Mesendoderm (in vitro differentiated cells): ENCODE measurements around the gene VPS37C.

ENCODE experiments used
- DNase-seq: peaks from one replicate; pipeline ENCODE4 v3.0.0; 2013
- H2AK5ac ChIP-seq: 2 replicates; pipeline ENCODE4 v1.6.1; 2013; ENCODE audit warnings: low read length, inconsistent platforms
- H2BK120ac ChIP-seq: 2 replicates; pipeline ENCODE4 v1.6.1; 2013; ENCODE audit warnings: low read depth, mild to moderate bottlenecking, low read length, moderate library complexity, mixed read lengths
- H2BK15ac ChIP-seq: replicated peaks from 2 replicates; pipeline ENCODE4 v1.6.1; 2013; ENCODE audit warnings: low read depth, mild to moderate bottlenecking, moderate library complexity
- H2BK5ac ChIP-seq: 2 replicates; pipeline ENCODE4 v1.6.1; 2013; ENCODE audit warnings: low read length, inconsistent platforms
- H3K18ac ChIP-seq: 2 replicates; pipeline ENCODE4 v1.6.1; 2013; ENCODE audit warnings: mild to moderate bottlenecking, low read length, mixed read lengths
- H3K23ac ChIP-seq: one replicate; pipeline ENCODE4 v1.6.1; 2013; ENCODE audit warnings: low read length
- H3K27ac ChIP-seq: 2 replicates; pipeline ENCODE4 v1.5.1; 2013; ENCODE audit warnings: low read depth, mild to moderate bottlenecking, inconsistent platforms, low read length, moderate library complexity
- H3K27me3 ChIP-seq: 2 replicates; pipeline ENCODE4 v1.6.1; 2013; ENCODE audit warnings: low read length, control low read depth, mild to moderate bottlenecking, inconsistent platforms; ENCODE audit not compliant: insufficient read depth, poor library complexity
- H3K36me3 ChIP-seq: 2 replicates; pipeline ENCODE4 v1.6.1; 2013; ENCODE audit warnings: low read length, inconsistent platforms; ENCODE audit not compliant: control insufficient read depth, insufficient read depth
- H3K4ac ChIP-seq: one replicate; pipeline ENCODE4 v1.6.1; 2013; ENCODE audit warnings: low read depth, mild to moderate bottlenecking, low read length, moderate library complexity
- H3K4me1 ChIP-seq: 2 replicates; pipeline ENCODE4 v1.6.1; 2013; ENCODE audit warnings: low read depth, low read length, inconsistent platforms; ENCODE audit not compliant: control insufficient read depth
- H3K4me2 ChIP-seq: 2 replicates; pipeline ENCODE4 v1.6.1; 2013; ENCODE audit warnings: low read length
- H3K4me3 ChIP-seq: 2 replicates; pipeline ENCODE4 v1.5.1; 2013; ENCODE audit warnings: mild to moderate bottlenecking, low read length
- H3K56ac ChIP-seq: one replicate; pipeline ENCODE4 v1.6.1; 2013; ENCODE audit warnings: low read length
- H3K79me1 ChIP-seq: 2 replicates; pipeline ENCODE4 v1.6.1; 2013; ENCODE audit warnings: low read length, inconsistent platforms
- H3K79me2 ChIP-seq: 2 replicates; pipeline ENCODE4 v1.6.1; 2013; ENCODE audit warnings: mild to moderate bottlenecking, low read length; ENCODE audit not compliant: control insufficient read depth, insufficient read depth
- H3K9ac ChIP-seq: 2 replicates; pipeline ENCODE4 v1.6.1; 2013; ENCODE audit warnings: low read length, inconsistent platforms
- H4K5ac ChIP-seq: one replicate; pipeline ENCODE4 v1.6.1; 2013; ENCODE audit warnings: low read length
- H4K8ac ChIP-seq: one replicate; pipeline ENCODE4 v1.6.1; 2013; ENCODE audit warnings: low read depth, mild to moderate bottlenecking, control low read depth, low read length, moderate library complexity
- WGBS: extraction: QIAGEN DNeasy Blood & Tissue Kit; methylation state at CpG from one replicate; pipeline ENCODE4 v1.1.7; 2013; ENCODE audit warnings: low lambda C conversion rate, missing lambda C conversion rate; ENCODE audit not compliant: insufficient coverage; ENCODE audit errors: extremely low coverage; 5-methylcytosine and 5-hydroxymethylcytosine counted together

VPS37C gene

GRCh38 chr11:61142424-61142823, 18.8 kb downstream of the VPS37C start:
- Histone ChIP-seq H3K4me1 (no peaks in the 10 kb centered on the region), H3K79me1 (peaks cover 21% of the 10 kb centered on the region), H4K5ac (no peak overlapping the region), H3K18ac (no peak overlapping the region), H2BK5ac (no peak overlapping the region), H2BK120ac (no peak overlapping the region), H3K4me3 (no peak overlapping the region), H2BK15ac (no peak overlapping the region), H3K36me3 (peaks cover 2% of the 10 kb centered on the region), H3K79me2 (peaks cover 6% of the 10 kb centered on the region), H3K4ac (no peak overlapping the region), H3K9ac (no peak overlapping the region), H3K56ac (no peak overlapping the region), H3K27ac (no peak overlapping the region), H3K27me3 (no peaks in the 10 kb centered on the region), H3K23ac (no peak overlapping the region), H4K8ac (no peak overlapping the region), H2AK5ac (no peak overlapping the region), H3K4me2 (no peak overlapping the region)
- no CpG with 5 or more reads among the region's 1 CpG for WGBS
- no peak for DNase-seq

- no peaks in the 10 kb centered on the region for H3K4me1 ChIP-seq
- H4K8ac ChIP-seq: no peak overlapping the region
- H3K27me3 ChIP-seq: no peaks in the 10 kb centered on the region
- peaks cover 6% of the 10 kb centered on the region for H3K79me2 ChIP-seq
- H3K23ac ChIP-seq: no peak overlapping the region
- no peak overlapping the region for H3K9ac ChIP-seq
- H3K27ac ChIP-seq: no peak overlapping the region
- H3K4me2 ChIP-seq: no peak overlapping the region
- WGBS: no CpG with 5 or more reads among the region's 10 CpGs
- no peak overlapping the region for H2BK5ac ChIP-seq
- H3K4ac ChIP-seq: no peak overlapping the region
- H4K5ac ChIP-seq: no peak overlapping the region
- no peak overlapping the region for H2BK120ac ChIP-seq
- H2AK5ac ChIP-seq: no peak overlapping the region
- peaks cover 20% of the 10 kb centered on the region for H3K79me1 ChIP-seq
- H3K18ac ChIP-seq: no peak overlapping the region
- DNase-seq: no peak
- no peak overlapping the region for H3K56ac ChIP-seq
- H3K36me3 ChIP-seq: peaks cover 2% of the 10 kb centered on the region
- no peak overlapping the region for H3K4me3 ChIP-seq
- no peak overlapping the region for H2BK15ac ChIP-seq
Measured at GRCh38 chr11:61141601-61142028, 19.6 kb downstream of the VPS37C start.

- Histone ChIP-seq H3K79me2 (peaks cover 4% of the 10 kb centered on the region), H4K5ac (no peak overlapping the region), H3K9ac (no peak overlapping the region), H3K36me3 (peaks cover 2% of the 10 kb centered on the region), H3K4me1 (no peaks in the 10 kb centered on the region), H3K4ac (no peak overlapping the region), H3K56ac (no peak overlapping the region), H2BK5ac (no peak overlapping the region), H2BK120ac (no peak overlapping the region), H3K4me3 (no peak overlapping the region), H3K4me2 (no peak overlapping the region), H2BK15ac (no peak overlapping the region), H3K79me1 (peaks cover 16% of the 10 kb centered on the region), H3K27me3 (no peaks in the 10 kb centered on the region), H4K8ac (no peak overlapping the region), H3K27ac (no peak overlapping the region), H3K23ac (no peak overlapping the region), H2AK5ac (no peak overlapping the region), H3K18ac (no peak overlapping the region)
- no CpG with 5 or more reads among the region's 4 CpGs for WGBS
- DNase-seq: no peak
Measured at GRCh38 chr11:61140416-61140815, 20.8 kb downstream of the VPS37C start.

- Histone ChIP-seq H2BK15ac (no peak overlapping the region), H2AK5ac (no peak overlapping the region), H3K4me2 (no peak overlapping the region), H3K27me3 (no peaks in the 10 kb centered on the region), H3K79me1 (peaks cover 8% of the 10 kb centered on the region), H3K27ac (no peak overlapping the region), H3K4me3 (no peak overlapping the region), H3K4me1 (no peaks in the 10 kb centered on the region), H3K23ac (no peak overlapping the region), H2BK120ac (no peak overlapping the region), H4K5ac (no peak overlapping the region), H3K4ac (no peak overlapping the region), H2BK5ac (no peak overlapping the region), H4K8ac (no peak overlapping the region), H3K56ac (no peak overlapping the region), H3K18ac (no peak overlapping the region), H3K79me2 (peaks cover under 1% of the 10 kb centered on the region), H3K9ac (no peak overlapping the region), H3K36me3 (peaks cover 2% of the 10 kb centered on the region)
- DNase-seq: no peak
- no CpG with 5 or more reads among the region's 6 CpGs for WGBS
Measured at GRCh38 chr11:61139387-61139786, 21.8 kb downstream of the VPS37C start.

- H3K79me2 ChIP-seq: no peaks in the 10 kb centered on the region
- H3K9ac ChIP-seq: no peak overlapping the region
- no peak overlapping the region for H3K23ac ChIP-seq
- H2AK5ac ChIP-seq: no peak overlapping the region
- H3K4me3 ChIP-seq: no peak overlapping the region
- H2BK15ac ChIP-seq: no peak overlapping the region
- H3K56ac ChIP-seq: no peak overlapping the region
- H4K5ac ChIP-seq: no peak overlapping the region
- no peak overlapping the region for H3K4ac ChIP-seq
- H3K18ac ChIP-seq: no peak overlapping the region
- peaks cover 7% of the 10 kb centered on the region for H3K79me1 ChIP-seq
- no peak overlapping the region for H3K4me2 ChIP-seq
- no peaks in the 10 kb centered on the region for H3K27me3 ChIP-seq
- H3K27ac ChIP-seq: no peak overlapping the region
- no peak overlapping the region for H2BK120ac ChIP-seq
- no peak overlapping the region for H2BK5ac ChIP-seq
- no peak for DNase-seq
- no peaks in the 10 kb centered on the region for H3K4me1 ChIP-seq
- H4K8ac ChIP-seq: no peak overlapping the region
- WGBS: no CpG with 5 or more reads among the region's 7 CpGs
- peaks cover 2% of the 10 kb centered on the region for H3K36me3 ChIP-seq
Measured at GRCh38 chr11:61138935-61139334, 22.3 kb downstream of the VPS37C start.

- Histone ChIP-seq H3K4me1 (no peaks in the 10 kb centered on the region), H3K56ac (no peak overlapping the region), H3K23ac (no peak overlapping the region), H3K27me3 (no peaks in the 10 kb centered on the region), H3K4ac (no peak overlapping the region), H3K9ac (no peak overlapping the region), H2BK120ac (no peak overlapping the region), H3K79me1 (no peaks in the 10 kb centered on the region), H3K4me3 (no peak overlapping the region), H3K18ac (no peak overlapping the region), H2BK15ac (no peak overlapping the region), H4K8ac (no peak overlapping the region), H3K4me2 (no peak overlapping the region), H3K36me3 (peaks cover 2% of the 10 kb centered on the region), H3K27ac (no peak overlapping the region), H2BK5ac (no peak overlapping the region), H3K79me2 (no peaks in the 10 kb centered on the region), H4K5ac (no peak overlapping the region), H2AK5ac (no peak overlapping the region)
- DNase-seq: no peak
- WGBS: no CpG with 5 or more reads among the region's 12 CpGs
Measured at GRCh38 chr11:61134801-61135257, 26.4 kb downstream of the VPS37C start.
